ENCODE measurements around the gene TTLL9.

- TF ChIP-seq, protein P1, sequence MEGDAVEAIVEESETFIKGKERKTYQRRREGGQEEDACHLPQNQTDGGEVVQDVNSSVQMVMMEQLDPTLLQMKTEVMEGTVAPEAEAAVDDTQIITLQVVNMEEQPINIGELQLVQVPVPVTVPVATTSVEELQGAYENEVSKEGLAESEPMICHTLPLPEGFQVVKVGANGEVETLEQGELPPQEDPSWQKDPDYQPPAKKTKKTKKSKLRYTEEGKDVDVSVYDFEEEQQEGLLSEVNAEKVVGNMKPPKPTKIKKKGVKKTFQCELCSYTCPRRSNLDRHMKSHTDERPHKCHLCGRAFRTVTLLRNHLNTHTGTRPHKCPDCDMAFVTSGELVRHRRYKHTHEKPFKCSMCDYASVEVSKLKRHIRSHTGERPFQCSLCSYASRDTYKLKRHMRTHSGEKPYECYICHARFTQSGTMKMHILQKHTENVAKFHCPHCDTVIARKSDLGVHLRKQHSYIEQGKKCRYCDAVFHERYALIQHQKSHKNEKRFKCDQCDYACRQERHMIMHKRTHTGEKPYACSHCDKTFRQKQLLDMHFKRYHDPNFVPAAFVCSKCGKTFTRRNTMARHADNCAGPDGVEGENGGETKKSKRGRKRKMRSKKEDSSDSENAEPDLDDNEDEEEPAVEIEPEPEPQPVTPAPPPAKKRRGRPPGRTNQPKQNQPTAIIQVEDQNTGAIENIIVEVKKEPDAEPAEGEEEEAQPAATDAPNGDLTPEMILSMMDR (IDR thresholded peaks at IDR 0.05; ENCODE audit: poor library complexity, severe bottlenecking), result no peak
- TF ChIP-seq SMC3 (conservative IDR thresholded peaks at IDR 0.05; ENCODE audit: poor library complexity), result no peak
- no peak for TF ChIP-seq EP300 (conservative IDR thresholded peaks at IDR 0.05; ENCODE audit: poor library complexity, severe bottlenecking)
- TF ChIP-seq RAD21 (conservative IDR thresholded peaks at IDR 0.05), result no peak
- no peak for TF ChIP-seq POLR2AphosphoS5 (IDR thresholded peaks at IDR 0.05)
These were observed 538 bp downstream of the TTLL9 start for GRCh38 chr20:31870726-31871617.

Data from neural cell (in vitro differentiated cells).